ENCODE data around the gene TXNDC12.

Gene TXNDC12

DNA sequence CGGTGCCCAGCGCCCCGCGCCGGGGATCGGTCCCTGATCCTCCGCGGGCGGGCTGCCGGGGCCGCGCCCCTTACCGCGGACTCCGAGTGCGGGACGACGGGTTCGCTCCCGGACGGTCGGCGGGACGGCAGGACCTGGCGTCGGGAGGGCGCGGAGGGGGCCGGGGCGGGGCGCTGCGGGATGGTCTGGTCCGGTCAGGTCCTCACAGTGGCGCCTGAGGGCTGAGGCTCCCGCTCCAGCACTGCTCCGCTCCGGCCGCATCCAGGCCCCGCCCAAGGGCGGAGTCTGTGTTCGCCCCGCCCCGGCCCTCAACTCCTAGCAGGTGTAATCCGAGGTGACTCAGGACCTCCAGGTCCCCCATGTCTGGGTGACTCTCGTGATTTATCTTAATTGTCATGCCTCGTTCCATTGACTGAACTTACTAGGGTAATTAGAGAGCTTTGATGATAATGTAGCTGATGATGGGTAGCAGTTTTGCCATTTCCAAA is 64.5 kb downstream of the TXNDC12 start, which contains the start of gene RAB3B:
Gene RAB3B (minus strand): TSS at position 223 of the 488 bp plus-strand sequence. CDS start 13,583 bp downstream, outside the sequence.
- TF ChIP-seq, protein P1, sequence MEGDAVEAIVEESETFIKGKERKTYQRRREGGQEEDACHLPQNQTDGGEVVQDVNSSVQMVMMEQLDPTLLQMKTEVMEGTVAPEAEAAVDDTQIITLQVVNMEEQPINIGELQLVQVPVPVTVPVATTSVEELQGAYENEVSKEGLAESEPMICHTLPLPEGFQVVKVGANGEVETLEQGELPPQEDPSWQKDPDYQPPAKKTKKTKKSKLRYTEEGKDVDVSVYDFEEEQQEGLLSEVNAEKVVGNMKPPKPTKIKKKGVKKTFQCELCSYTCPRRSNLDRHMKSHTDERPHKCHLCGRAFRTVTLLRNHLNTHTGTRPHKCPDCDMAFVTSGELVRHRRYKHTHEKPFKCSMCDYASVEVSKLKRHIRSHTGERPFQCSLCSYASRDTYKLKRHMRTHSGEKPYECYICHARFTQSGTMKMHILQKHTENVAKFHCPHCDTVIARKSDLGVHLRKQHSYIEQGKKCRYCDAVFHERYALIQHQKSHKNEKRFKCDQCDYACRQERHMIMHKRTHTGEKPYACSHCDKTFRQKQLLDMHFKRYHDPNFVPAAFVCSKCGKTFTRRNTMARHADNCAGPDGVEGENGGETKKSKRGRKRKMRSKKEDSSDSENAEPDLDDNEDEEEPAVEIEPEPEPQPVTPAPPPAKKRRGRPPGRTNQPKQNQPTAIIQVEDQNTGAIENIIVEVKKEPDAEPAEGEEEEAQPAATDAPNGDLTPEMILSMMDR (IDR thresholded peaks at IDR 0.05; ENCODE audit: insufficient read depth, low read depth, low read length, missing control alignments) = no peak
- peak within 1 kb of the TSS; percentile 35 for H3K4me3 ChIP-seq (ENCODE audit: low read length)
- DNase-seq (ENCODE audit: low read depth) = peak; percentile 73

DNA sequence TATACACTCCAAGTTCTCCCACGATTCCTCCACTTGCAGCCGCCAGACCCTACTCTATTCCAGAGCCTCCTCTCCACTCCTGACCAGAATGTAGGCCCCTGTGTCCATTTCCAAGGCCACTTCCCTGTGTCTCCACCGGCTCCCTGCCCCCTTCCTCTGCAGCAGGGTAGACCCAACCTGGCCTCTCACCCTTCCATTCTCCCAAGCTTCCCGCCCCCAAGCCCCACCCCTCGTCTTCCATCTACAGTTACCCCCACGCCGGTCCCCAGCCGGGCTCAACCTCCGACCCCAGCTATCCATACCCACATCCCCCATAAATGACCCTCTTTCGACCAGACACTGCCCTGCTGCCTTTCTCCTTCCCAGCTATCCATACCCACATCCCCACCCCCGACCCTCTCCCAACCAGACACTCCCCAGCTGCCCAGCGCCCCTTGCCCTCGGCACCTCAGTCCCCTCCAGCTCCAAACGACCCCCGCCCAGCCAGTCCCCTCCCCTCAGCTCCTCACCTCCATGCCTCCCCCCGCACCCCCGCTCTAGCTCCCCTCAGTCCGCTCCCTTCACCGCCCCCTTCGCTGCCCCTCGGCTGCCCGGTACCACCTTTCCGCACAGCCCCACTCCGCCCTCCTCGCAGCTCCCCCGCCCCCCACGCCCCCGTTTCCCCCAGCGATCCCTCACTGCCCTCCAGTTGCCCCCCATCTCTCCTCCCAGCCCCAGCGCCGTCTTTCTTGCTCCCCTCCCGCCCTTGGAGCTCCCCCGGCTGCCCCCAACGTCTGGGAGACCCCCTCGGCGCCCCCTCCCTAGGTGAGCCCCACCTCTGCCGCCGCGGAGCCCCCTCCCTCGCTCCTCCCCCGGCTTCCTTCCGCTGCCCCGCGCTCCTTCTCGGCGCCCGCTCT is 65.2 kb downstream of the TXNDC12 start:
- H3K4me3 ChIP-seq (ENCODE audit: low read length) = peak overlapping the region; percentile 35
- DNase-seq (ENCODE audit: low read depth) = no peak
- TF ChIP-seq, protein P1 (IDR thresholded peaks at IDR 0.05; ENCODE audit: insufficient read depth, low read depth, low read length, missing control alignments) = no peak

DNA sequence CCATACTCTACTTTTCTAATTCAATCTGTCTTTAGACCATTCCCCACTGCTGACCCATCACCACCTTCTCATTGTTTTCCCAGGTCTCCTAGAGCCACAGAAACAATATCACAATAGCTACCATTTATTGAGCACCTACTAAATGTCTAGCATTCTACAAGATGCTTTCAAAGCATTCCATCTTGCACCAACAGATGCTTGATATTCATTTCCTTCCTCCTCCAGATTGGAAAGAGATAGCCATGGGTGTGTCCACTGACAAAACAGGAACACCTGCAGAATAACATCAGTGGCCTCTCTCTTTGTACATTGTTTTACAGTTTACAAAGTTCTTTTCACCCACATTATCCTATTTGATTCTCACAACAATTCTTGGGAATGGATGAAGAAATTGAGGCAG is 66.7 kb downstream of the TXNDC12 start:
- no peak for DNase-seq (ENCODE audit: low read depth)
- H3K4me3 ChIP-seq (ENCODE audit: low read length) = no peak overlapping the region
- TF ChIP-seq, protein P1 (IDR thresholded peaks at IDR 0.05; ENCODE audit: insufficient read depth, low read depth, low read length, missing control alignments) = no peak

DNA sequence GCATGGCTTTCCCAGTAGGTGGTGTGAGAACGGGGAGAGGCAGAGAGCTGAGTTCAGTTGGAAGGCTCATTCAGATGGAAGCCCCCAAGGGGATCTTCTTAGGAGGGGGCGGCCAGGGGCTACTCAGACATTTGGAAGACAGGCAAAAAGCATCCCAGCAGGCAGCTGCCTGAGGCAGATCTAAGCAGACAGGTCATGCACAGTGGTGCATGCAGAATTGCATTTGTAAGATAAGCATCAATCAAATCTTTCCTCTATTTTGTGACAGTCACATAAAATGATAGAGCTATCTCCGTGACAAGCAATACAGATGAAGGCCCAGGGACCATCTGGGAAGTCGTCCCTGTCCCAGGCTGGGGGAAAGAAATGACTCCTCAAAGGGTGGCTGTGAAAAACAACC is 68.3 kb downstream of the TXNDC12 start:
- TF ChIP-seq, protein P1 (IDR thresholded peaks at IDR 0.05; ENCODE audit: insufficient read depth, low read depth, low read length, missing control alignments) = no peak
- DNase-seq (ENCODE audit: low read depth) = no peak
- no peak overlapping the region for H3K4me3 ChIP-seq (ENCODE audit: low read length)

DNA sequence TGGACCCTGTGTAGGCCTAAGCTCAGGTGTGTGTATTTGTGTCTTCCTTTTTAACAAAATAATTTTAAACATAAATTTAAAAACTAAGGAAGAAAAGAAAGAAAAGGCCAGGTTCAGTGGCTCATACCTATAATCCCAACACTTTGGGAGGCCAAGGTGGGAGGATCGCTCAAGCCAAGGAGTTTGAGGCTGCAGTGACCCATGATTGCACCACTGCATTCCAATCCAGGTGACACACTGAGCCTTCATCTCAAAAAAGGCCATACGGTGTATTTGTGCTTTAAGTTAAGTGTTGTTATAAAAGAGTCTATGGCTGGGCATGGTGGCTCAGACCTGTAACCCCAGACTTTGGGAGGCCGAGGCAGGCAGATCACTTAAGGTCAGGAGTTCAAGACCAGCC is 72.8 kb downstream of the TXNDC12 start:
- TF ChIP-seq, protein P1 (IDR thresholded peaks at IDR 0.05; ENCODE audit: insufficient read depth, low read depth, low read length, missing control alignments) = no peak
- DNase-seq (ENCODE audit: low read depth) = no peak
- no peak overlapping the region for H3K4me3 ChIP-seq (ENCODE audit: low read length)

DNA sequence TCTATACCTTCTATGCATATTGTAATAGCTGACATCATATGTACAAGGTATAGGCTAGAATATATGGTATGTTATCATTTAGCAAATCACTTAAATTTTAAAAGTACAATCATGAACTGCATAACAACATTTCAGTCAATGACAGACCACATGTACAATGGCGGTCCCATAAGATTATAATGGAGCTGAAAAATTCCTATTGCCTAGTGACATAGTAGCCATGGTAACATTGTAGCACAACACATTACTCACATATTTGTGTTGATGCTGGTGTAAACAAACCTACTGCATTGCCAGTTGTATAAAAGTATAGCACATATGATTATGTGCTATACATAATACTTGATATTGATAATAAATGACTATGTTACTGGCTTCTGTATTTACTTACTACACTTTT is 73.4 kb downstream of the TXNDC12 start:
- no peak overlapping the region for H3K4me3 ChIP-seq (ENCODE audit: low read length)
- TF ChIP-seq, protein P1 (IDR thresholded peaks at IDR 0.05; ENCODE audit: insufficient read depth, low read depth, low read length, missing control alignments) = no peak
- no peak for DNase-seq (ENCODE audit: low read depth)
